ENCODE data around the gene CAPN15.

The CAPN15 gene

GRCh38 chr16:552171-552570 lies 24.7 kb downstream of the CAPN15 start:
- H3K36me3 ChIP-seq (ENCODE audit: insufficient read depth, low read length) = no peaks in the 10 kb centered on the region
- H4K20me1 ChIP-seq (ENCODE audit: insufficient read depth, low read length, poor library complexity, severe bottlenecking) = no peaks in the 10 kb centered on the region
- no peak overlapping the region for H3K4me2 ChIP-seq (ENCODE audit: low read depth, low read length, poor library complexity, severe bottlenecking)
- no peaks in the 10 kb centered on the region for H3K27me3 ChIP-seq (ENCODE audit: insufficient read depth, low read length, poor library complexity, severe bottlenecking)
- TF ChIP-seq CTCF (conservative IDR thresholded peaks at IDR 0.05; ENCODE audit: low read length) (no peak), EZH2phosphoT487 (IDR thresholded peaks at IDR 0.05; ENCODE audit: borderline replicate concordance) (no peak)
- H3K9me2 ChIP-seq (replicated peaks; ENCODE audit: low read depth, low read length) = no peaks in the 10 kb centered on the region
- H3K4me1 ChIP-seq (ENCODE audit: insufficient read depth, low read length, poor library complexity, severe bottlenecking) = no peaks in the 10 kb centered on the region
- no peaks in the 10 kb centered on the region for H3K79me2 ChIP-seq (ENCODE audit: insufficient read depth, low read length)
- no peaks in the 10 kb centered on the region for H3F3A ChIP-seq (ENCODE audit: low read depth)
- H3K9me3 ChIP-seq (ENCODE audit: insufficient read depth, low read depth, low read length) = no peaks in the 10 kb centered on the region
- no peak overlapping the region for H3K4me3 ChIP-seq (ENCODE audit: low read length, poor library complexity, severe bottlenecking)
- no peak overlapping the region for H3K9ac ChIP-seq (ENCODE audit: low read depth, low read length, poor library complexity, severe bottlenecking)
- H2AFZ ChIP-seq (ENCODE audit: low read length) = no peak overlapping the region

GRCh38 chr16:553601-554296 lies 26.2 kb downstream of the CAPN15 start:
- H3K4me3 ChIP-seq (ENCODE audit: low read length, poor library complexity, severe bottlenecking) = no peak overlapping the region
- H2AFZ ChIP-seq (ENCODE audit: low read length) = no peak overlapping the region
- H3K36me3 ChIP-seq (ENCODE audit: insufficient read depth, low read length) = no peaks in the 10 kb centered on the region
- no peaks in the 10 kb centered on the region for H3K9me2 ChIP-seq (replicated peaks; ENCODE audit: low read depth, low read length)
- H3F3A ChIP-seq (ENCODE audit: low read depth) = no peaks in the 10 kb centered on the region
- no peak overlapping the region for H3K4me2 ChIP-seq (ENCODE audit: low read depth, low read length, poor library complexity, severe bottlenecking)
- no peaks in the 10 kb centered on the region for H3K9me3 ChIP-seq (ENCODE audit: insufficient read depth, low read depth, low read length)
- H3K9ac ChIP-seq (ENCODE audit: low read depth, low read length, poor library complexity, severe bottlenecking) = no peak overlapping the region
- no peaks in the 10 kb centered on the region for H4K20me1 ChIP-seq (ENCODE audit: insufficient read depth, low read length, poor library complexity, severe bottlenecking)
- no peaks in the 10 kb centered on the region for H3K79me2 ChIP-seq (ENCODE audit: insufficient read depth, low read length)
- no peak for TF ChIP-seq CTCF (conservative IDR thresholded peaks at IDR 0.05; ENCODE audit: low read length)
- TF ChIP-seq EZH2phosphoT487 (IDR thresholded peaks at IDR 0.05; ENCODE audit: borderline replicate concordance) = no peak
- H3K27me3 ChIP-seq (ENCODE audit: insufficient read depth, low read length, poor library complexity, severe bottlenecking) = no peaks in the 10 kb centered on the region
- H3K4me1 ChIP-seq (ENCODE audit: insufficient read depth, low read length, poor library complexity, severe bottlenecking) = no peaks in the 10 kb centered on the region

- no peaks in the 10 kb centered on the region for H3F3A ChIP-seq (ENCODE audit: low read depth)
- H3K27me3 ChIP-seq (ENCODE audit: insufficient read depth, low read length, poor library complexity, severe bottlenecking) = no peaks in the 10 kb centered on the region
- H3K9ac ChIP-seq (ENCODE audit: low read depth, low read length, poor library complexity, severe bottlenecking) = no peak overlapping the region
- H4K20me1 ChIP-seq (ENCODE audit: insufficient read depth, low read length, poor library complexity, severe bottlenecking) = no peaks in the 10 kb centered on the region
- TF ChIP-seq CTCF (conservative IDR thresholded peaks at IDR 0.05; ENCODE audit: low read length) (no peak), EZH2phosphoT487 (IDR thresholded peaks at IDR 0.05; ENCODE audit: borderline replicate concordance) (no peak)
- no peaks in the 10 kb centered on the region for H3K4me1 ChIP-seq (ENCODE audit: insufficient read depth, low read length, poor library complexity, severe bottlenecking)
- no peak overlapping the region for H3K4me2 ChIP-seq (ENCODE audit: low read depth, low read length, poor library complexity, severe bottlenecking)
- no peaks in the 10 kb centered on the region for H3K36me3 ChIP-seq (ENCODE audit: insufficient read depth, low read length)
- no peak overlapping the region for H2AFZ ChIP-seq (ENCODE audit: low read length)
- no peaks in the 10 kb centered on the region for H3K9me3 ChIP-seq (ENCODE audit: insufficient read depth, low read depth, low read length)
- no peaks in the 10 kb centered on the region for H3K79me2 ChIP-seq (ENCODE audit: insufficient read depth, low read length)
- H3K9me2 ChIP-seq (replicated peaks; ENCODE audit: low read depth, low read length) = no peaks in the 10 kb centered on the region
- no peak overlapping the region for H3K4me3 ChIP-seq (ENCODE audit: low read length, poor library complexity, severe bottlenecking)
Observed at GRCh38 chr16:554297-554621, 26.7 kb downstream of the CAPN15 start.

All from Loucy (cell line).